ENCODE results near the gene DCAF11.

The DCAF11 gene

GRCh38 chr14:24066496-24067132 is 48.0 kb upstream of the DCAF11 start:
- TF ChIP-seq SNAI2 (CRISPR knock-in tag; IDR thresholded peaks at IDR 0.05), result no peak
- TF ChIP-seq RARB (CRISPR knock-in tag; IDR thresholded peaks at IDR 0.05), result no peak
- TF ChIP-seq CSDC2 (CRISPR knock-in tag; IDR thresholded peaks at IDR 0.05), result no peak
- no peak for TF ChIP-seq ZFP3 (CRISPR knock-in tag; IDR thresholded peaks at IDR 0.05)
- TF ChIP-seq TSHZ2 (CRISPR knock-in tag; IDR thresholded peaks at IDR 0.05), result no peak
- TF ChIP-seq BACH2 (CRISPR knock-in tag; IDR thresholded peaks at IDR 0.05; ENCODE audit: borderline replicate concordance), result no peak
- TF ChIP-seq ZNF70 (CRISPR knock-in tag; IDR thresholded peaks at IDR 0.05), result no peak
- no peak for TF ChIP-seq ZNF8 (CRISPR knock-in tag; IDR thresholded peaks at IDR 0.05)
- no peak for TF ChIP-seq ISL1 (CRISPR knock-in tag; IDR thresholded peaks at IDR 0.05)
- no peak for TF ChIP-seq OSR1 (CRISPR knock-in tag; IDR thresholded peaks at IDR 0.05)
- no peak for TF ChIP-seq ZC3H10 (CRISPR knock-in tag; IDR thresholded peaks at IDR 0.05)
- TF ChIP-seq CSRNP3 (CRISPR knock-in tag; IDR thresholded peaks at IDR 0.05), result no peak
- no peak for TF ChIP-seq POU6F1 (CRISPR knock-in tag; IDR thresholded peaks at IDR 0.05; ENCODE audit: borderline replicate concordance, low read depth)
- TF ChIP-seq PATZ1 (CRISPR knock-in tag; IDR thresholded peaks at IDR 0.05; ENCODE audit: borderline replicate concordance), result no peak
- no peak for TF ChIP-seq TCF4 (CRISPR knock-in tag; IDR thresholded peaks at IDR 0.05; ENCODE audit: borderline replicate concordance)
- TF ChIP-seq ZFP30 (CRISPR knock-in tag; IDR thresholded peaks at IDR 0.05), result no peak
- no peak for ATAC-seq

- TF ChIP-seq BACH2 (CRISPR knock-in tag; IDR thresholded peaks at IDR 0.05; ENCODE audit: borderline replicate concordance) (no peak), ZFP30 (CRISPR knock-in tag; IDR thresholded peaks at IDR 0.05) (no peak), ZNF8 (CRISPR knock-in tag; IDR thresholded peaks at IDR 0.05) (no peak)
- no peak for ATAC-seq
These were observed 47.2 kb upstream of the DCAF11 start for GRCh38 chr14:24067133-24068082.

- ATAC-seq, result no peak
- TF ChIP-seq TCF4 (CRISPR knock-in tag; IDR thresholded peaks at IDR 0.05; ENCODE audit: borderline replicate concordance), result no peak
- no peak for TF ChIP-seq ZNF8 (CRISPR knock-in tag; IDR thresholded peaks at IDR 0.05)
- TF ChIP-seq PATZ1 (CRISPR knock-in tag; IDR thresholded peaks at IDR 0.05; ENCODE audit: borderline replicate concordance), result no peak
- no peak for TF ChIP-seq ZFP30 (CRISPR knock-in tag; IDR thresholded peaks at IDR 0.05)
- no peak for TF ChIP-seq ARNTL (CRISPR knock-in tag; IDR thresholded peaks at IDR 0.05; ENCODE audit: borderline replicate concordance, low read depth)
- TF ChIP-seq ESRRG (CRISPR knock-in tag; IDR thresholded peaks at IDR 0.05), result no peak
- TF ChIP-seq ZNF565 (CRISPR knock-in tag; conservative IDR thresholded peaks at IDR 0.05; ENCODE audit: low read depth), result no peak
- TF ChIP-seq TOX (CRISPR knock-in tag; IDR thresholded peaks at IDR 0.05; ENCODE audit: borderline replicate concordance), result no peak
- TF ChIP-seq SNAI2 (CRISPR knock-in tag; IDR thresholded peaks at IDR 0.05), result no peak
- no peak for TF ChIP-seq TSHZ2 (CRISPR knock-in tag; IDR thresholded peaks at IDR 0.05)
These were observed 45.7 kb upstream of the DCAF11 start for GRCh38 chr14:24068711-24069410.
